ENCODE measurements around the gene MAGEA2B. TPM values are rescaled to one million over a fixed set of nuclear protein-coding genes. Genes with fewer than 3 reads are reported as not detected.
"Not testable (repeated sequence)": the region's sequence is repeated elsewhere in the genome, so short reads cannot be mapped to it uniquely, and the experiment has no call there.

MAGEA2B gene, protein sequence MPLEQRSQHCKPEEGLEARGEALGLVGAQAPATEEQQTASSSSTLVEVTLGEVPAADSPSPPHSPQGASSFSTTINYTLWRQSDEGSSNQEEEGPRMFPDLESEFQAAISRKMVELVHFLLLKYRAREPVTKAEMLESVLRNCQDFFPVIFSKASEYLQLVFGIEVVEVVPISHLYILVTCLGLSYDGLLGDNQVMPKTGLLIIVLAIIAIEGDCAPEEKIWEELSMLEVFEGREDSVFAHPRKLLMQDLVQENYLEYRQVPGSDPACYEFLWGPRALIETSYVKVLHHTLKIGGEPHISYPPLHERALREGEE
- not detected in 2 replicates for total RNA-seq

DNA sequence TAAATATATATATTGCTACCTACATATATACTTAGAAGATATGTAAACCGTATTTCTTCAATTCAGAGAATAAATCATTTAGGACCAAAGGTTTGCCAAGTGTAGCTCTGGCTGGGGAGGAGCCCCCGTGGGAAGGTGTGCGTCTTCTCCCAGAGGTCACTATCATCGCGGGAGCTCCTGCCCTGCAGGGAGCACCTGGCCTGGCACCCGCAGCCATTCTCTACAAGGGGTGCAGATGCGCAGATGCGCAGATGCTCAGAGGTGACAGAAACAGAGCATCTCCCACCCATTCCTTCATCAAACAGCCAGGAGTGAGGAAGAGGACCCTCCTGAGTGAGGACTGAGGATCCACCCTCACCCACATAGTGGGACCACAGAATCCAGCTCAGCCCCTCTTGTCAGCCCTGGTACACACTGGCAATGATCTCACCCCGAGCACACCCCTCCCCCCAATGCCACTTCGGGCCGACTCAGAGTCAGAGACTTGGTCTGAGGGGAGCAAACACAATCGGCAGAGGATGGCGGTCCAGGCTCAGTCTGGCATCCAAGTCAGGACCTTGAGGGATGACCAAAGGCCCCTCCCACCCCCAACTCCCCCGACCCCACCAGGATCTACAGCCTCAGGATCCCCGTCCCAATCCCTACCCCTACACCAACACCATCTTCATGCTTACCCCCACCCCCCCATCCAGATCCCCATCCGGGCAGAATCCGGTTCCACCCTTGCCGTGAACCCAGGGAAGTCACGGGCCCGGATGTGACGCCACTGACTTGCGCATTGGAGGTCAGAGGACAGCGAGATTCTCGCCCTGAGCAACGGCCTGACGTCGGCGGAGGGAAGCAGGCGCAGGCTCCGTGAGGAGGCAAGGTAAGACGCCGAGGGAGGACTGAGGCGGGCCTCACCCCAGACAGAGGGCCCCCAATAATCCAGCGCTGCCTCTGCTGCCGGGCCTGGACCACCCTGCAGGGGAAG is at the start of gene MAGEA2B:
Gene MAGEA2B, plus strand, starts transcription at position 814 of the 973 bp plus-strand sequence. CDS start 2,479 bp downstream, outside the sequence.
- intact Hi-C loops (cut with micrococcal nuclease) = not testable (repeated sequence)

DNA sequence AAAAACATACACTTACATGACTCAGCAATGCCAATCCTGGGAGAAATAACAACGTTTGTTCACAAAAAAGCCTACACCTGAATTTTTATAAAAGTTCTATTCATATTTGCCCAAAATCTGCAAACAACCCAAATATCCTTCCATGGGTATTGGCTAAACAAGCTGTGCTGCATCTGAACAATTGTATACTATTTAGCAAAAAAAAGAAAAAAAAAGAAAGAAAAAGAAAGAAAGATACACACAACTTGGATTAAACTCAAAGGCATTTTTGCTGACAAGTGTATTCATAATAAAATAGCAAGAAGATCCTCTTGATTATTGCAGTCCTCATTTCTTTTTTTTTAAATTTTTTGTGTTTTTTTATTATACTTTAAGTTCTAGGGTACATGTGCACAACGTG is 40.3 kb upstream of the MAGEA2B start:
- intact Hi-C loops (cut with micrococcal nuclease) = no loop called here

DNA sequence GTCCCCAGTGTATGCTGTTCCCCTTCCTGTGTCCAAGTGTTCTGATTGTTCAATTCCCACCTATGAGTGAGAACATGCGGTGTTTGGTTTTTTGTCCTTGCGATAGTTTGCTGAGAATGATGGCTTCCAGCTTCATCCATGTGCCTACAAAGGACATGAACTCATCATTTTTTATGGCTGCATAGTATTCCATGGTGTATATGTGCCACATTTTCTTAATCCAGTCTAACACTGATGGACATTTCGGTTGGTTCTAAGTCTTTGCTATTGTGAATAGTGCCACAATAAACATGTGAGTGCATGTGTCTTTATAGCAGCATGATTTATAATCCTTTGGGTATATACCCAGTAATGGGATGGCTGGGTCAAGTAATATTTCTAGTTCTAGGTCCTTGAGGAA is 39.8 kb upstream of the MAGEA2B start:
- intact Hi-C loops (cut with micrococcal nuclease) = not testable (repeated sequence)

DNA sequence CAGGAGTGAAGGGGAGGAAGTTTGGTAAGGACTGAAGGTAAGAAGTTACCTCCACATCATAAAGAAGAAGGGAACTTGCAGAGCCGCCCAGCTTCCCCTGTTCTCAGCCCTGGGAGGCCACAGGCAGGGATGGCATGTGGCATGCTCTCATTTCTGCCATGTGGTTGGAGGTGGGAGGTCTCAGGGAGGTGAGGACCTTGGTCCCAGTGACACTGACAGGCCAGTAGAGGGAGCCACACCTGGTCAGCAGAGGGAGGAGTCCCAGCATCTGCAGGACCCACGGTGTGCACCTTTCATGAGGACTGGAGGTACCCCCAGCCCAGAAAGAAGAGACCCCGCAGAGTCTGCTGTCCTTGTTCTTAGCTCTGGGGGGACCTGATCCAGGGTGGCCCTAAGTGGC is 33.4 kb upstream of the MAGEA2B start:
- intact Hi-C loops (cut with micrococcal nuclease) = not testable (repeated sequence)

DNA sequence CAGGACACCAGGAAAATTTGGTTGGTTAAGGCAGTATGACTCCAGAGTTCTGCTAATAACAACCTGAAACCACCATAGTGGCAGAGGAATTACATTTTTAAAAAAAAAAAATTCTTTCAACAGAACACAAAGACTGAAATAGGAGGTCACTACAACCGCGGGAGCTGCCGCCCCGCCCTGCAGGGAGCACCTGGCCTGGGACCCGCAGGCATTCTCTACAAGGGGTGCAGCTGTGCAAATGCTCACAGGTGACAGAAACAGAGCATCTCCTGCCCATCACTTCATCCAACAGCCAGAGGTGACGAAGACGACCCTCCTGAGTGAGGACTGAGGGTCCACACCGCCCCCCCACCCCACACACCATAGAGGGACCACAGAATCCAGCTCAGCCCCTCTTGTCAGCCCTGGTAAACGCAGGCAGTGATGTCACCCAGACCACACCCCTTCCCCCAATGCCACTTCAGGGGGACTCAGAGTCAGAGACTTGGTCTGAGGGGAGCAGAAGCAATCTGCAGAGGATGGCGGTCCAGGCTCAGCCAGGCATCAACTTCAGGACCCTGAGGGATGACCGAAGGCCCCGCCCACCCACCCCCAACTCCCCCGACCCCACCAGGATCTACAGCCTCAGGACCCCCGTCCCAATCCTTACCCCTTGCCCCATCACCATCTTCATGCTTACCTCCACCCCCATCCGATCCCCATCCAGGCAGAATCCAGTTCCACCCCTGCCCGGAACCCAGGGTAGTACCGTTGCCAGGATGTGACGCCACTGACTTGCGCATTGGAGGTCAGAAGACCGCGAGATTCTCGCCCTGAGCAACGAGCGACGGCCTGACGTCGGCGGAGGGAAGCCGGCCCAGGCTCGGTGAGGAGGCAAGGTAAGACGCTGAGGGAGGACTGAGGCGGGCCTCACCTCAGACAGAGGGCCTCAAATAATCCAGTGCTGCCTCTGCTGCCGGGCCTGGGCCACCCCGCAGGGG is 16.2 kb upstream of the MAGEA2B start, which contains the start of gene MAGEA3:
Gene MAGEA3, plus strand, starts transcription at position 843 of the 980 bp plus-strand sequence. CDS start 2,039 bp downstream, outside the sequence.
- intact Hi-C loops (cut with micrococcal nuclease) = not testable (repeated sequence)

DNA sequence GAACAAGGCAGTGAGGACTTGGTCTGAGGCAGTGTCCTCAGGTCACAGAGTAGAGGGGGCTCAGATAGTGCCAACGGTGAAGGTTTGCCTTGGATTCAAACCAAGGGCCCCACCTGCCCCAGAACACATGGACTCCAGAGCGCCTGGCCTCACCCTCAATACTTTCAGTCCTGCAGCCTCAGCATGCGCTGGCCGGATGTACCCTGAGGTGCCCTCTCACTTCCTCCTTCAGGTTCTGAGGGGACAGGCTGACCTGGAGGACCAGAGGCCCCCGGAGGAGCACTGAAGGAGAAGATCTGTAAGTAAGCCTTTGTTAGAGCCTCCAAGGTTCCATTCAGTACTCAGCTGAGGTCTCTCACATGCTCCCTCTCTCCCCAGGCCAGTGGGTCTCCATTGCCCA is 14.0 kb upstream of the MAGEA2B start:
- intact Hi-C loops (cut with micrococcal nuclease) = not testable (repeated sequence)

DNA sequence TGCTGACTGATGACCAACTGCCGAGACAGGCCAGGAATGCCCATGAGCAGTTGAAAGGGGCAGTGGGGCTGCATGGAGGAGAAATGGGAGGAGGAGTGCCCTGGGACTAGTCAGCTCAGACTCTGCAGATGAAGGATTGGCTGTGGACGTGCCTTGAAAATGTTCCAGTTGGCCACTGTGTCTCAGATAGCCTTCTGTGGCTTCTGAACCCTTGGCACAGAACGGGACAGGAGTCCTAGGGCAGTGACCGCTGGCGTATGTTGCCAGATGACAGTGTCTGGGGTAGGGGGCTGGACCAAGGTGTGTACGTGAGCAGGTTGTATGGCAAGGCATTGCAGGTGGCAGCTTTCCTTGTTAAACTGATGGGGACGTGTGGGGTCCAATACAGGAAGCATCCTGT is 7.9 kb upstream of the MAGEA2B start:
- intact Hi-C loops (cut with micrococcal nuclease) = not testable (repeated sequence)

DNA sequence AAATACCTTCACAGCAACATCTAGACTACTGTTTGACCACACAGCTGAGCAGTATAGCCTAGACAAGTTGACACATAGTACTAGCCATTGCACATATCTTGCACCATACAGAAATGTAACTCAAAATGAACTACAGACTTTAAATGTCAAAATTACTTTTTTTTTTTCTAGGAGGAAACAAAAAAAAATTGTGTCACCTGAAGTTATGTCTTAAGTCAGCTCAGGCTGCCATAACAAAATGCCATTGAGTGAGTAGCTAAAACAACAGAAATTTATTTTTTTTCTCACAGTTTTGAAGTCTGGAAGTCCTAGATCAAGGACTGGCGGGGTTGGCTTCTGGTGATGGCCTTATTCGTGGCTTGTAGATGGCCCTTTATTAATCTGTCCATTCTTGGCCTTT is 5.3 kb upstream of the MAGEA2B start, which contains the start of gene CSAG2:
Gene CSAG2, minus strand, starts transcription at position 101 of the 400 bp plus-strand sequence. CDS start 161 bp downstream, outside the sequence.
- intact Hi-C loops (cut with micrococcal nuclease) = not testable (repeated sequence)

DNA sequence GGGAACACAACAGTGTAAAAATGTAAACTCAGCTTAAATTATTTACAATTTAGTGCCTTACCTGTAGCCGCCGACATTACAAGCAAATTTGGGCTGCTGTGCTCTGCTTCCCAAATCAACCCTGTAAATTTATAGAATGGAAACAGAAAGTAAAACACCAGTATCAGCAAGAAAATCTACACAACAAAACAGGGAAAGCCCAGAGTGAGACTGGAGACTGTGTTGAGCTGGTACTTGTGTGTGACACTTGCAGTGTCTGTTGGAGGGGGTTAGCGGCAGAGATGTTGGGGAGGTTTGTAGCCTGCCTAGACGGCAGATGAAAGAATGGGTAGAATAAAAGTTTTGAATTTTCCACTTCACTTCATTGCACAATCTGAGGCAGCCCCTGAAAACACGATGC is 1.2 kb upstream of the MAGEA2B start:
- intact Hi-C loops (cut with micrococcal nuclease) = not testable (repeated sequence)

DNA sequence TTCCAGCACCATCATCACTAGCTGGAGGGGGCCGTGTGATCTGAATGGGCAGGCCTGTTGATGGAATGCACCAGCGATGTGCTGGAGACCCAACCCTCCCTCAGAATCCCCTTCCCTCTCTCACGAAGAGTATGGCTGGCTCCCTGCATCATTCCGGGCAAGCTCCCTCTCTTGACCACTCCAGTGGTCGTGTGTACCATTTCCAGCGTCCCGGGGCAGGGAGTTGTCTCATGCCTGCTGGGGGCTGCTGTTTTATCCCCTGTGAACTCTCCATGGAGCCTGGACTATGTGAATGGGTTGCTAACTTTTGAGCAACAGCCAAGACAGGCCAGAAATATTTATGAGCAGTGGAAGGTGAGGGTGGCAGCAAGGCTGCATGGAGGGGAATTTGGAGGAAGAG is 11.0 kb downstream of the MAGEA2B start:
- intact Hi-C loops (cut with micrococcal nuclease) = no loop called here

DNA sequence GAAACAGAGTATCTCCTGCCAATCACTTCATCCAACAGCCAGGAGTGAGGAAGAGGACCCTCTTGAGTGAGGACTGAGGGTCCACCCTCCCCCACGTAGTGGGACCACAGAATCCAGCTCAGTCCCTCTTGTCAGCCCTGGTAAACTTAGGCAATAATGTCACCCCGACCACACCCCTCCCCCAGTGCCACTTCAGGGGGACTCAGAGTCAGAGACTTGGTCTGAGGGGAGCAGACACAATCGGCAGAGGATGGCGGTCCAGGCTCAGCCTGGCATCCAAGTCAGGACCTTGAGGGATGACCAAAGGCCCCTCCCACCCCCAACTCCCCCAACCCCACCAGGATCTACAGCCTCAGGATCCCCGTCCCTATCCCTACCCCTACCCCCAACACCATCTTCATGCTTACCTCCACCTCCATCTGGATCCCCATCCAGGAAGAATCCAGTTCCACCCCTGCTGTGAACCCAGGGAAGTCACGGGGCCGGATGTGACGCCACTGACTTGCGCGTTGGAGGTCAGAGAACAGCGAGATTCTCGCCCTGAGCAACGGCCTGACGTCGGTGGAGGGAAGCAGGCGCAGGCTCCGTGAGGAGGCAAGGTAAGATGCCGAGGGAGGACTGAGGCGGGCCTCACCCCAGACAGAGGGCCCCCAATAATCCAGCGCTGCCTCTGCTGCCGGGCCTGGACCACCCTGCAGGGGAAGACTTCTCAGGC is 19.0 kb downstream of the MAGEA2B start, which contains the start of the genes CSAG1 and MAGEA12:
Gene CSAG1, minus strand, starts transcription at position 461 of the 715 bp plus-strand sequence. CDS start 1,261 bp downstream, outside the sequence.
Gene MAGEA12, plus strand, starts transcription at position 497 of the 715 bp plus-strand sequence. CDS start 2,405 bp downstream, outside the sequence.
- intact Hi-C loops (cut with micrococcal nuclease) = no loop called here

DNA sequence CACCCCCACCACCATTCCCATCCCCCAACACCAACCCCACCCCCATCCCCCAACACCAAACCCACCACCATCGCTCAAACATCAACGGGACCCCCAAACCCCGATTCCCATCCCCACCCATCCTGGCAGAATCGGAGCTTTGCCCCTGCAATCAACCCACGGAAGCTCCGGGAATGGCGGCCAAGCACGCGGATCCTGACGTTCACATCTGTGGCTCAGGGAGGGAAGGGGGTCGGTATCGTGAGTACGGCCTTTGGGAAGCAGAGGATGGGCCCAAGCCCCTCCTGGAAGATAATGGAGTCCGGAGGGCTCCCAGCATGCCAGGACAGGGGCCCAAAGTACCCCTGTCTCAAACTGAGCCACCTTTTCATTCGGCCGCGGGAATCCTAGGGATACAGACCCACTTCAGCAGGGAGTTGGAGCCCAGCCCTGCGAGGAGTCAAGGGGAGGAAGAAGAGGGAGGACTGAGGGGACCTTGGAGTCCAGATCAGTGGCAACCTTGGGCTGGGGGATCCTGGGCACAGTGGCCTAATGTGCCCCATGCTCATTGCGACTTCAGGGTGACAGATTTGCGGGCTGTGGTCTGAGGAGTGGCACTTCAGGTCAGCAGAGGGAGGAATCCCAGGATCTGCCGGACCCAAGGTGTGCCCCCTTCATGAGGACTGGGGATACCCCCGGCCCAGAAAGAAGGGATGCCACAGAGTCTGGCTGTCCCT is 19.9 kb downstream of the MAGEA2B start:
- intact Hi-C loops (cut with micrococcal nuclease) = not testable (repeated sequence)

DNA sequence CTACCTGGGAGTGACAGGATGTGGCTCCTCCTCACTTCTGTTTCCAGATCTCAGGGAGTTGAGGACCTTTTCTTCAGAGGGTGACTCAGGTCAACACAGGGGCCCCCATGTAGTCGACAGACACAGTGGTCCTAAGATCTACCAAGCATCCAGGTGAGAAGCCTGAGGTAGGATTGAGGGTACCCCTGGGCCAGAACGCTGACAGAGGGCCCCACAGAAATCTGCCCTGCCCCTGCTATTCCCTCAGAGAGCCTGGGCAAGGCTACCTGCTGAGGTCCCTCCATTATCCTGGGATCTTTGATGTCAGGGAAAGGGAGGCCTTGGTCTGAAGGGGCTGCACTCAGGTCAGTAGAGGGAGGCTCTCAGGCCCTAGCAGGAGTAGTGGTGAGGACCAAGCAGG is 20.7 kb downstream of the MAGEA2B start:
- intact Hi-C loops (cut with micrococcal nuclease) = no loop called here

DNA sequence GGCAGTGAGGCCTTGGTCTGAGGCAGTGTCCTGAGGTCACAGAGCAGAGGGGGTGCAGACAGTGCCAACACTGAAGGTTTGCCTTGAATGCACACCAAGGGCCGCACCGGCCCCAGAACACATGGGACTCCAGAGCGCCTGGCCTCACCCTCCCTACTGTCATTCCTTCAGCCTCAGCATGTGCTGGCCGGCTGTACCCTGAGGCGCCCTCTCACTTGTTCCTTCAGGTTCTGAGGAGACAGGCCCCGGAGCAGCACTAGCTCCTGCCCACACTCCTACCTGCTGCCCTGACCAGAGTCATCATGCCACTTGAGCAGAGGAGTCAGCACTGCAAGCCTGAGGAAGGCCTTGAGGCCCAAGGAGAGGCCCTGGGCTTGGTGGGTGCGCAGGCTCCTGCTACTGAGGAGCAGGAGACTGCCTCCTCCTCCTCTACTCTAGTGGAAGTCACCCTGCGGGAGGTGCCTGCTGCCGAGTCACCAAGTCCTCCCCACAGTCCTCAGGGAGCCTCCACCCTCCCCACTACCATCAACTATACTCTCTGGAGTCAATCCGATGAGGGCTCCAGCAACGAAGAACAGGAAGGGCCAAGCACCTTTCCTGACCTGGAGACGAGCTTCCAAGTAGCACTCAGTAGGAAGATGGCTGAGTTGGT is 21.6 kb downstream of the MAGEA2B start:
- intact Hi-C loops (cut with micrococcal nuclease) = no loop called here

DNA sequence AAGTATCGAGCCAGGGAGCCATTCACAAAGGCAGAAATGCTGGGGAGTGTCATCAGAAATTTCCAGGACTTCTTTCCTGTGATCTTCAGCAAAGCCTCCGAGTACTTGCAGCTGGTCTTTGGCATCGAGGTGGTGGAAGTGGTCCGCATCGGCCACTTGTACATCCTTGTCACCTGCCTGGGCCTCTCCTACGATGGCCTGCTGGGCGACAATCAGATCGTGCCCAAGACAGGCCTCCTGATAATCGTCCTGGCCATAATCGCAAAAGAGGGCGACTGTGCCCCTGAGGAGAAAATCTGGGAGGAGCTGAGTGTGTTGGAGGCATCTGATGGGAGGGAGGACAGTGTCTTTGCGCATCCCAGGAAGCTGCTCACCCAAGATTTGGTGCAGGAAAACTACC is 22.1 kb downstream of the MAGEA2B start:
- intact Hi-C loops (cut with micrococcal nuclease) = not testable (repeated sequence)

DNA sequence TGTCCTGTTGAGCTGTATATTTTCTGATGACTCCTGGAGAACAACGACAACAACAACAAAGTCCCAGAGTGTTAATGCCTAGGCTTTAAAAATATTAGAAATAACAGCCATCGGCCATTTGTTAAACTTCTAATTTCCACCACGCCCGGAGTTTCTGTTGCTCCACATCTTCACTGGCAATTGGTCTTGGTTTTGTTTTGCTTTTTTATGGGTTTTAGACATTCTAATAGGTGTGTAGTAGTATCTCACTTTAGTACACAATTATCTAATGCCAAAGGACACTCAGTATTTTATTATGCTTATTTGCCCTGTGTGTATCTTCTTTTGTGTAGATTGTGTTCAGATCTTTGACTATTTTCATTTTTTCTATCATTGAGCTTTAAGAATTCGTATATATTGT is 24.1 kb downstream of the MAGEA2B start:
- intact Hi-C loops (cut with micrococcal nuclease) = no loop called here

DNA sequence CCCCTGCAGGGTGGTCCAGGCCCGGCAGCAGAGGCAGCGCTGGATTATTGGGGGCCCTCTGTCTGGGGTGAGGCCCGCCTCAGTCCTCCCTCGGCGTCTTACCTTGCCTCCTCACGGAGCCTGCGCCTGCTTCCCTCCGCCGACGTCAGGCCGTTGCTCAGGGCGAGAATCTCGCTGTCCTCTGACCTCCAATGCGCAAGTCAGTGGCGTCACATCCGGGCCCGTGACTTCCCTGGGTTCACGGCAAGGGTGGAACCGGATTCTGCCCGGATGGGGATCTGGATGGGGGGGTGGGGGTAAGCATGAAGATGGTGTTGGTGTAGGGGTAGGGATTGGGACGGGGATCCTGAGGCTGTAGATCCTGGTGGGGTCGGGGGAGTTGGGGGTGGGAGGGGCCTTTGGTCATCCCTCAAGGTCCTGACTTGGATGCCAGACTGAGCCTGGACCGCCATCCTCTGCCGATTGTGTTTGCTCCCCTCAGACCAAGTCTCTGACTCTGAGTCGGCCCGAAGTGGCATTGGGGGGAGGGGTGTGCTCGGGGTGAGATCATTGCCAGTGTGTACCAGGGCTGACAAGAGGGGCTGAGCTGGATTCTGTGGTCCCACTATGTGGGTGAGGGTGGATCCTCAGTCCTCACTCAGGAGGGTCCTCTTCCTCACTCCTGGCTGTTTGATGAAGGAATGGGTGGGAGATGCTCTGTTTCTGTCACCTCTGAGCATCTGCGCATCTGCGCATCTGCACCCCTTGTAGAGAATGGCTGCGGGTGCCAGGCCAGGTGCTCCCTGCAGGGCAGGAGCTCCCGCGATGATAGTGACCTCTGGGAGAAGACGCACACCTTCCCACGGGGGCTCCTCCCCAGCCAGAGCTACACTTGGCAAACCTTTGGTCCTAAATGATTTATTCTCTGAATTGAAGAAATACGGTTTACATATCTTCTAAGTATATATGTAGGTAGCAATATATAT is 39.5 kb downstream of the MAGEA2B start, which contains the start of gene MAGEA2:
Gene MAGEA2, minus strand, starts transcription at position 157 of the 965 bp plus-strand sequence. CDS start 2,479 bp downstream, outside the sequence.
- intact Hi-C loops (cut with micrococcal nuclease) = not testable (repeated sequence)
